SU-DHL-6 (cell line): ENCODE measurements around the gene ADAT3.

Experiments used
- H2AFZ ChIP-seq: fragments of 200-600 bp; sonication (generic); 2 replicates; pipeline ENCODE4 v1.6.1; 2014; ENCODE audit warnings: low read depth, mild to moderate bottlenecking, moderate library complexity, mixed read lengths, antibody characterized with exemption, low read length; ENCODE audit not compliant: severe bottlenecking
- H3F3A ChIP-seq: fragments of 200-600 bp; shearing (Covaris generic); 2 replicates; pipeline ENCODE4 v1.6.0; 2016; ENCODE audit warnings: antibody characterized with exemption, mild to moderate bottlenecking; ENCODE audit not compliant: insufficient read depth
- H3K27ac ChIP-seq: fragments of 200-600 bp; sonication (generic); 2 replicates; pipeline ENCODE4 v1.5.1; 2016; ENCODE audit warnings: low read depth, mild to moderate bottlenecking, low read length, moderate library complexity, mixed read lengths
- H3K27me3 ChIP-seq: fragments of 200-600 bp; sonication (generic), shearing (Covaris generic); 2 replicates; pipeline ENCODE4 v1.6.0; 2014; ENCODE audit warnings: mild to moderate bottlenecking, low read length
- H3K36me3 ChIP-seq: fragments of 200-600 bp; sonication (generic); 2 replicates; pipeline ENCODE4 v1.6.1; 2014; ENCODE audit warnings: mild to moderate bottlenecking, low read length, mixed read lengths
- H3K4me2 ChIP-seq: fragments of 300-600, 200-600 bp; shearing (Covaris generic), sonication (generic); 2 replicates; pipeline ENCODE4 v1.6.0; 2014; ENCODE audit warnings: low read length, low read depth, mild to moderate bottlenecking; ENCODE audit not compliant: poor library complexity, severe bottlenecking
- H3K4me3 ChIP-seq: fragments of 200-600 bp; sonication (generic); 2 replicates; pipeline ENCODE4 v1.5.1; 2014; ENCODE audit warnings: antibody characterized with exemption, low read length, mild to moderate bottlenecking, mixed read lengths; ENCODE audit not compliant: insufficient read depth, poor library complexity, severe bottlenecking
- H3K79me2 ChIP-seq: fragments of 200-600 bp; sonication (generic); 2 replicates; pipeline ENCODE4 v1.6.1; 2014; ENCODE audit warnings: mild to moderate bottlenecking, low read length, moderate library complexity; ENCODE audit not compliant: insufficient read depth
- H3K9ac ChIP-seq: fragments of 200-600 bp; sonication (generic); 2 replicates; pipeline ENCODE4 v1.7.0; 2014; ENCODE audit warnings: mild to moderate bottlenecking, low read length
- H3K9me2 ChIP-seq: fragments of 200-600 bp; sonication (generic); replicated peaks from 2 replicates; pipeline ENCODE4 v1.6.1; 2014; ENCODE audit warnings: low read length; ENCODE audit not compliant: insufficient read depth
- H3K9me3 ChIP-seq: fragments of 200-600 bp; sonication (generic); 2 replicates; pipeline ENCODE4 v1.6.1; 2014; ENCODE audit warnings: low read length, mixed read lengths; ENCODE audit not compliant: insufficient read depth
- H4K20me1 ChIP-seq: fragments of 200-600 bp; sonication (generic); 2 replicates; pipeline ENCODE4 v1.6.1; 2014; ENCODE audit warnings: low read depth, mild to moderate bottlenecking, antibody characterized with exemption, low read length, moderate library complexity, mixed read lengths
- EZH2phosphoT487 ChIP-seq: fragments of 200-600 bp; sonication (generic), shearing (Covaris generic); conservative IDR thresholded peaks from 2 replicates; pipeline ENCODE4 v1.6.1; 2018; ENCODE audit warnings: mild to moderate bottlenecking, antibody characterized with exemption, low read length, moderate library complexity, mixed read lengths
- TF ChIP-seq, protein P1 (sequence below): fragments of 200-600 bp; sonication (generic); IDR thresholded peaks from one replicate; pipeline ENCODE4 v1.5.1; 2017; ENCODE audit warnings: antibody characterized with exemption, mild to moderate bottlenecking, low read length, moderate library complexity; ENCODE audit not compliant: insufficient read depth, poor library complexity, severe bottlenecking

Gene ADAT3

DNA sequence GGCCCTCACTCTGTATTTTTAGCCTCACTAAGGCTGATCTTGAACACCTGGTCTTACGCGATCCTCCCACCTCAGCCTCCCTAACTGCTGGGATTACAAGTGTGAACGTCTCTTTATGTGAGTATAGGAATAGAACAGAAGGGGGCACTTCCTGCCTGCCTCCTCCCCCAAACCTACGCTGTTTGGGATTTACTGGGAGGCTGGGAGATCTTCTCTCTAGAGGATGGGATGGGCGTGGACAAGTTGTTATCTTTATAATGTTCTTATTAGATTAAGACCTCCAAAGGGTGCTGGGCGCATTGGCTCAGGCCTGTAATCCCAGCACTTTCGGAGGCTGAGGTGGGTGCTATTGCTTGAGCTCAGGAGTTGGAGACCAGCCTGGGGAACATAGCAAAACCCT lies 32.9 kb downstream of the ADAT3 start:
- Histone ChIP-seq H3K79me2 (peaks cover 15% of the 10 kb centered on the region), H3K27me3 (no peaks in the 10 kb centered on the region), H3K9ac (no peak overlapping the region), H3F3A (peaks cover 15% of the 10 kb centered on the region; the same call in 1 of the 2 replicates), H3K9me3 (no peaks in the 10 kb centered on the region), H3K4me2 (no peak overlapping the region), H3K4me3 (no peak overlapping the region), H3K36me3 (no peaks in the 10 kb centered on the region), H2AFZ (no peak overlapping the region), H3K27ac (no peak overlapping the region), H3K9me2 (no peaks in the 10 kb centered on the region), H4K20me1 (no peaks in the 10 kb centered on the region)
- TF ChIP-seq EZH2phosphoT487, result no peak
- TF ChIP-seq, protein P1, sequence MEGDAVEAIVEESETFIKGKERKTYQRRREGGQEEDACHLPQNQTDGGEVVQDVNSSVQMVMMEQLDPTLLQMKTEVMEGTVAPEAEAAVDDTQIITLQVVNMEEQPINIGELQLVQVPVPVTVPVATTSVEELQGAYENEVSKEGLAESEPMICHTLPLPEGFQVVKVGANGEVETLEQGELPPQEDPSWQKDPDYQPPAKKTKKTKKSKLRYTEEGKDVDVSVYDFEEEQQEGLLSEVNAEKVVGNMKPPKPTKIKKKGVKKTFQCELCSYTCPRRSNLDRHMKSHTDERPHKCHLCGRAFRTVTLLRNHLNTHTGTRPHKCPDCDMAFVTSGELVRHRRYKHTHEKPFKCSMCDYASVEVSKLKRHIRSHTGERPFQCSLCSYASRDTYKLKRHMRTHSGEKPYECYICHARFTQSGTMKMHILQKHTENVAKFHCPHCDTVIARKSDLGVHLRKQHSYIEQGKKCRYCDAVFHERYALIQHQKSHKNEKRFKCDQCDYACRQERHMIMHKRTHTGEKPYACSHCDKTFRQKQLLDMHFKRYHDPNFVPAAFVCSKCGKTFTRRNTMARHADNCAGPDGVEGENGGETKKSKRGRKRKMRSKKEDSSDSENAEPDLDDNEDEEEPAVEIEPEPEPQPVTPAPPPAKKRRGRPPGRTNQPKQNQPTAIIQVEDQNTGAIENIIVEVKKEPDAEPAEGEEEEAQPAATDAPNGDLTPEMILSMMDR, result no peak

DNA sequence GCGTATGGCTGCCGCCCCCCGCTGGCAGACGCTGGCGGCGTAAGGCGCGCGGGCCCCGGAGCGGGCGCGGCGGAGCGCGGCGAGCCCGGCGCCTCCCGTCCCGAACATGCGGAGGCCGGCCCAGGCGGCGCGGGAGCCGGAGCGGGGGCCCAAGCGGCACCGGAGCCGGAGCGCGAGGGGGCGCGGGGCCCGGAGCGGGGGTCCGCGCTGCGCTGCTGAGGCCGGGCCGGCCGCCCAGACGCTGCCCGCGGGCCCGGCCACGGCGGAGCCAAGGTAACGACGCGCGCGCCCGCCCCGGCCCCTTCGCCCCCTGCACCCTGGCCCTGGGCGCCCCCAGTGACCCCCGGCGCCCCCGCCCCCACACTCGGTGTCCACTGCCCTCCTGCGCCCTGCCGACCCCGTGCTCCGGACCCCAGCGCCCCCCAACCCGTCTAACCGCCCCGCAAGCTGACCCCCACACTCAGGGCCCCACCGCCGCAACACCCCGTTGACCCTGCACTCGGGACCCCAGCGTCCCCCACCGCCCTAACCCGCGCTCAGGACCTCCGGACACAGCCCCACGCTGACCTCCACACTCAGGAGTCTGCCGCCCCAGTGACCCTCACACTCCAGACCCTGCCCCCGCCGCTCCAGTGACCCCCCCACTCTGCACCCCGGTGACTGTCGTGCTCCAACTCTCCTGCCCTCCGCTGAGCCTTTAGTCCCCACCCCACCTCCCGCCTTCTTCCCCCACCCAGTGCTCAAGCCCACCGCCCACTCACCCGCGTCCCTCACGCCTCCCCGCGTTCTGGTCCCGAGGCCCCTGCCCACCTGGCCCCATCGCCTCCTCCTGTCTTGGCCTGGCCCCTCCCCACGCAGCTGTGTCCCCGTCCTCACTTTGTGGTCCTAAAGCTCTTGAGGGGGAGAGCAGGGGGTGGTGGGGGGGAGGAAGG lies 36.2 kb downstream of the ADAT3 start, which contains the start of gene CSNK1G2:
CSNK1G2 (plus strand) TSS at position 27 of the 932 bp plus-strand sequence. CDS start 28,601 bp downstream, outside the sequence.
- peak within 1 kb of the TSS; percentile 86 for H3K27ac ChIP-seq
- H3K9ac ChIP-seq, result peak within 1 kb of the TSS; percentile 73
- no peaks in the 10 kb centered on the region for H3K9me3 ChIP-seq
- peak within 1 kb of the TSS; percentile 85 for H3K4me2 ChIP-seq
- no peaks in the 10 kb centered on the region for H3K27me3 ChIP-seq
- H3K36me3 ChIP-seq, result no peaks in the 10 kb centered on the region
- H4K20me1 ChIP-seq, result no peaks in the 10 kb centered on the region
- TF ChIP-seq, protein P1, result no peak
- TF ChIP-seq EZH2phosphoT487, result no peak
- peaks cover 45% of the 10 kb centered on the region for H3K79me2 ChIP-seq
- H3K9me2 ChIP-seq, result no peaks in the 10 kb centered on the region
- peak within 1 kb of the TSS; percentile 74 for H3K4me3 ChIP-seq
- H2AFZ ChIP-seq, result peak within 1 kb of the TSS; percentile 70
- H3F3A ChIP-seq, result peaks cover 18% of the 10 kb centered on the region; the same call in 1 of the 2 replicates

DNA sequence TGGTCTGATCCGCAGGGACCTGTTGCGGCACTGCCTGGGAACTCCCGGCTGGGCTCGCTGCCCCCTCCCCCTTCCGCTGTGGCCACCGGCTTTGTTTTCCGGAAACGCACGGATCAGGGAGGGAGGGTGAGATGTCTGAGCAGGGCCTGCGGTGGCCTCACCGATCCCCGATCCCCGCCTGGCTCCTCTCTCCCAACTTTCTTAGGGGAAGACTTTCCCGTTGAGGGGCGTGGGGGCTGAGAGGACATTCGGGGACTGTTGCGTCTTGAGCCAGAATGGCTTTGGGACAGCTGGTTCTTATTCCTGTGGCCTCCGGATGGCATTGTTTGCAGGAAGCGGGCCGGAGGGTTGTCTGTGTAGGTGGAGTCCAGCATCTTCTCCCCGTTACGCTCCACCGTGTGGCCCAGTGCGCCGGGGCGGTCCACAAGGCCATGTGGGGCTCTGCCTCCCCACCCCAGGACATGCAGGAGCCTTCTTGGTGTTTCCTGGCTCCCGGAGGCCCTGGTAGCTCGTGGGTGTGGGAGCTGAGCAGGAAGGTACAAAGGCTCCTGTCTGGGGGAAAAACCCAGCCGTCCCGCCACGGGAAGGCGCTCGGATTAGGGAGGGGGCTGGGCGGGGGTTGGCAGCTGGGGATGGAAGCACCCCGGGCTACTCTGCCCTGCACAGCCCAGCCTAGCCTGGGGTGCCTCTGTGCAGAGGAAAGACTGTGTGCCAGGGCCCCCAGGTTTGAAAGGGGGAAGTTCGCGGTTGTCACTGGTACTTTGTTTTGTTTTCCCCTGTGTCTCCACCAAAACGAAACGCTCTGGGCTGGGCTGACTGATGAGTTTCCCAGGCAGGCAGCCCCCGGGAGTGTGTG lies 37.1 kb downstream of the ADAT3 start:
- Histone ChIP-seq H3F3A (peaks cover 18% of the 10 kb centered on the region; the same call in 1 of the 2 replicates), H3K4me3 (peak overlapping the region; percentile 59), H3K4me2 (peak overlapping the region; percentile 72), H3K9ac (peak overlapping the region; percentile 64), H2AFZ (no peak overlapping the region), H3K9me3 (no peaks in the 10 kb centered on the region), H3K36me3 (no peaks in the 10 kb centered on the region), H3K27ac (peak overlapping the region; percentile 86), H4K20me1 (no peaks in the 10 kb centered on the region), H3K9me2 (no peaks in the 10 kb centered on the region), H3K27me3 (no peaks in the 10 kb centered on the region), H3K79me2 (peaks cover 50% of the 10 kb centered on the region)
- TF ChIP-seq, protein P1, result no peak
- no peak for TF ChIP-seq EZH2phosphoT487
